ENCODE data around the gene NRP2.

Gene NRP2

DNA sequence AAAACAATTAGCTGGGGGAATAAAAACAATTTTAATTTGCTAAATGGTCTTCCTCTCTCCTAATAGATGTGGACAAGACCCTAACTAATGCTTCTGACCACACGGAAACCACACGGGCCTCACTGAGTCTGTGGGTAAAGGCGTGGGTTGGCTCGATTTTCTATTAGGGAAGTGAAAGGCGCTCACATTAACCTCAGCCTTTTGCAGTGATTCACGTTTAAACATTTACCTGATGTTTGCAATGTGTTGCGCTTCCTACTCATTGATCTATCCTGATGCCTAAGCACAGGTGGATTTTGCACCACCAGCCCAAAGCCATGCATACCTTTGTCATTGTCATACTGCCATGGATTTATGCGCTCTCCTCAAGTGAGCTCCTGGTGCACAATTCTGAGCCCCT, 35.6 kb upstream of the NRP2 start:
- no peak overlapping the region for H3K9ac ChIP-seq (ENCODE audit: low read depth, low read length)
- no peak overlapping the region for H2AFZ ChIP-seq (ENCODE audit: low read depth, low read length)
- H3K4me3 ChIP-seq (ENCODE audit: low read depth in 1 of 2, low read length in 2 of 2) = no peak overlapping the region
- ATAC-seq (ENCODE audit: insufficient read depth, low read depth) (no peak), DNase-seq (no peak)
- no peaks in the 10 kb centered on the region for H4K20me1 ChIP-seq (ENCODE audit: insufficient read depth, low read length)
- H3K27ac ChIP-seq (ENCODE audit: low read length) = no peak overlapping the region
- H3K79me2 ChIP-seq (ENCODE audit: insufficient read depth, low read length) = no peaks in the 10 kb centered on the region
- no peaks in the 10 kb centered on the region for H3K4me1 ChIP-seq (ENCODE audit: insufficient read depth, low read length)
- TF ChIP-seq CTCF (IDR thresholded peaks at IDR 0.05; ENCODE audit: borderline replicate concordance, extremely low read depth, low read length, poor library complexity, severe bottlenecking) = no peak
- no peak for TF ChIP-seq EZH2 (IDR thresholded peaks at IDR 0.05; ENCODE audit: borderline replicate concordance, low read depth, low read length, severe bottlenecking)
- H3K27me3 ChIP-seq (ENCODE audit: insufficient read depth, low read length, poor library complexity) = no peaks in the 10 kb centered on the region
- no peaks in the 10 kb centered on the region for H3K36me3 ChIP-seq (ENCODE audit: insufficient read depth, low read length)
- H3K9me3 ChIP-seq (ENCODE audit: insufficient read depth, low read length, severe bottlenecking) = no peaks in the 10 kb centered on the region
- no peak overlapping the region for H3K4me2 ChIP-seq (ENCODE audit: insufficient read depth, low read length)

- H3K9me3 ChIP-seq (ENCODE audit: insufficient read depth, low read length, severe bottlenecking) = no peaks in the 10 kb centered on the region
- H3K27me3 ChIP-seq (ENCODE audit: insufficient read depth, low read length, poor library complexity) = no peaks in the 10 kb centered on the region
- H3K4me2 ChIP-seq (ENCODE audit: insufficient read depth, low read length) = no peak overlapping the region
- no peaks in the 10 kb centered on the region for H3K79me2 ChIP-seq (ENCODE audit: insufficient read depth, low read length)
- H3K27ac ChIP-seq (ENCODE audit: low read length) = no peak overlapping the region
- H3K36me3 ChIP-seq (ENCODE audit: insufficient read depth, low read length) = no peaks in the 10 kb centered on the region
- H3K4me3 ChIP-seq (ENCODE audit: low read depth in 1 of 2, low read length in 2 of 2) = no peak overlapping the region
- TF ChIP-seq EZH2 (IDR thresholded peaks at IDR 0.05; ENCODE audit: borderline replicate concordance, low read depth, low read length, severe bottlenecking) (no peak), CTCF (IDR thresholded peaks at IDR 0.05; ENCODE audit: borderline replicate concordance, extremely low read depth, low read length, poor library complexity, severe bottlenecking) (no peak)
- H3K4me1 ChIP-seq (ENCODE audit: insufficient read depth, low read length) = no peaks in the 10 kb centered on the region
- no peak overlapping the region for H2AFZ ChIP-seq (ENCODE audit: low read depth, low read length)
- H3K9ac ChIP-seq (ENCODE audit: low read depth, low read length) = no peak overlapping the region
- ATAC-seq (ENCODE audit: insufficient read depth, low read depth) = no peak
- H4K20me1 ChIP-seq (ENCODE audit: insufficient read depth, low read length) = no peaks in the 10 kb centered on the region
- no peak for DNase-seq
Observed at GRCh38 chr2:205650450-205650849, 31.9 kb upstream of the NRP2 start.

- no peaks in the 10 kb centered on the region for H3K9me3 ChIP-seq (ENCODE audit: insufficient read depth, low read length, severe bottlenecking)
- no peak overlapping the region for H2AFZ ChIP-seq (ENCODE audit: low read depth, low read length)
- DNase-seq = no peak
- H4K20me1 ChIP-seq (ENCODE audit: insufficient read depth, low read length) = no peaks in the 10 kb centered on the region
- no peak overlapping the region for H3K4me2 ChIP-seq (ENCODE audit: insufficient read depth, low read length)
- H3K27ac ChIP-seq (ENCODE audit: low read length) = no peak overlapping the region
- H3K79me2 ChIP-seq (ENCODE audit: insufficient read depth, low read length) = no peaks in the 10 kb centered on the region
- no peak for ATAC-seq (ENCODE audit: insufficient read depth, low read depth)
- H3K9ac ChIP-seq (ENCODE audit: low read depth, low read length) = no peak overlapping the region
- no peaks in the 10 kb centered on the region for H3K27me3 ChIP-seq (ENCODE audit: insufficient read depth, low read length, poor library complexity)
- no peaks in the 10 kb centered on the region for H3K4me1 ChIP-seq (ENCODE audit: insufficient read depth, low read length)
- H3K4me3 ChIP-seq (ENCODE audit: low read depth in 1 of 2, low read length in 2 of 2) = no peak overlapping the region
- TF ChIP-seq CTCF (IDR thresholded peaks at IDR 0.05; ENCODE audit: borderline replicate concordance, extremely low read depth, low read length, poor library complexity, severe bottlenecking) (no peak), EZH2 (IDR thresholded peaks at IDR 0.05; ENCODE audit: borderline replicate concordance, low read depth, low read length, severe bottlenecking) (no peak)
- H3K36me3 ChIP-seq (ENCODE audit: insufficient read depth, low read length) = no peaks in the 10 kb centered on the region
Observed at GRCh38 chr2:205650931-205651330, 31.4 kb upstream of the NRP2 start.

- Histone ChIP-seq H3K79me2 (ENCODE audit: insufficient read depth, low read length) (no peaks in the 10 kb centered on the region), H3K4me2 (ENCODE audit: insufficient read depth, low read length) (no peak overlapping the region), H3K9ac (ENCODE audit: low read depth, low read length) (no peak overlapping the region), H3K27ac (ENCODE audit: low read length) (no peak overlapping the region), H3K27me3 (ENCODE audit: insufficient read depth, low read length, poor library complexity) (no peaks in the 10 kb centered on the region), H3K4me1 (ENCODE audit: insufficient read depth, low read length) (no peaks in the 10 kb centered on the region), H3K4me3 (ENCODE audit: low read depth in 1 of 2, low read length in 2 of 2) (no peak overlapping the region), H3K9me3 (ENCODE audit: insufficient read depth, low read length, severe bottlenecking) (no peaks in the 10 kb centered on the region), H2AFZ (ENCODE audit: low read depth, low read length) (no peak overlapping the region), H4K20me1 (ENCODE audit: insufficient read depth, low read length) (no peaks in the 10 kb centered on the region), H3K36me3 (ENCODE audit: insufficient read depth, low read length) (no peaks in the 10 kb centered on the region)
- ATAC-seq (ENCODE audit: insufficient read depth, low read depth) (no peak), DNase-seq (no peak)
- TF ChIP-seq CTCF (IDR thresholded peaks at IDR 0.05; ENCODE audit: borderline replicate concordance, extremely low read depth, low read length, poor library complexity, severe bottlenecking) (no peak), EZH2 (IDR thresholded peaks at IDR 0.05; ENCODE audit: borderline replicate concordance, low read depth, low read length, severe bottlenecking) (no peak)
Observed at GRCh38 chr2:205651719-205652118, 30.6 kb upstream of the NRP2 start.
